Osteoblast (primary cell): ENCODE results near the gene GABBR2. TPM values are rescaled to one million over a fixed set of nuclear protein-coding genes. Genes with fewer than 3 reads are reported as not detected.

Experiments used
- DNase-seq: peaks from one replicate; pipeline ENCODE4 v3.0.0; 2011; ENCODE audit warnings: low spot score, mixed read lengths; ENCODE audit not compliant: insufficient read length; ENCODE audit errors: missing footprints
- H2AFZ ChIP-seq: 2 replicates; pipeline ENCODE4 v1.6.0; 2011; ENCODE audit warnings: mild to moderate bottlenecking, low read length
- H3K27ac ChIP-seq: 2 replicates; pipeline ENCODE4 v1.5.1; 2011; ENCODE audit warnings: mild to moderate bottlenecking, low read depth, low read length, moderate library complexity
- H3K27me3 ChIP-seq: 2 replicates; pipeline ENCODE4 v1.6.0; 2012; ENCODE audit warnings: mild to moderate bottlenecking, control low read depth, inconsistent platforms, low read length, moderate library complexity; ENCODE audit not compliant: insufficient read depth
- H3K36me3 ChIP-seq: 2 replicates; pipeline ENCODE4 v1.5.1; 2011; ENCODE audit warnings: mild to moderate bottlenecking, low read length, control low read depth, moderate library complexity; ENCODE audit not compliant: insufficient read depth
- H3K4me1 ChIP-seq: 2 replicates; pipeline ENCODE4 v1.5.1; 2011; ENCODE audit warnings: mild to moderate bottlenecking, low read length, control low read depth, moderate library complexity; ENCODE audit not compliant: insufficient read depth
- H3K4me2 ChIP-seq: 2 replicates; pipeline ENCODE4 v1.6.0; 2011; ENCODE audit warnings: mild to moderate bottlenecking, low read length; ENCODE audit not compliant: insufficient read depth
- H3K4me3 ChIP-seq: fragments of 200-600 bp; sonication (generic); 3 replicates; pipeline ENCODE4 v1.5.1; 2012; ENCODE audit warnings: mild to moderate bottlenecking, low read length, inconsistent platforms; ENCODE audit not compliant: insufficient read depth
- H3K79me2 ChIP-seq: 2 replicates; pipeline ENCODE4 v1.6.0; 2012; ENCODE audit warnings: mild to moderate bottlenecking, low read length, control low read depth, inconsistent platforms; ENCODE audit not compliant: insufficient read depth
- H3K9me3 ChIP-seq: 2 replicates; pipeline ENCODE4 v1.5.1; 2011; ENCODE audit warnings: low read depth, low read length, control low read depth
- H4K20me1 ChIP-seq: 2 replicates; pipeline ENCODE4 v1.6.0; 2012; ENCODE audit warnings: mild to moderate bottlenecking, low read length, control low read depth; ENCODE audit not compliant: insufficient read depth
- CTCF ChIP-seq: IDR thresholded peaks from 2 replicates; pipeline ENCODE4 v1.5.1; 2011; ENCODE audit warnings: mild to moderate bottlenecking, low read depth, low read length, moderate library complexity; ENCODE audit errors: extremely low read depth
- total RNA-seq: library from RNA; depleted of rRNA; stranded (reverse); fragments of >200 nt; gene quantifications from 2 replicates; pipeline ENCODE4 v1.2.3, GENCODE V29; 2012

GABBR2 gene
- total RNA-seq, 1 donor, result under 0.01 TPM

- no peaks in the 10 kb centered on the region for H4K20me1 ChIP-seq
- H3K4me2 ChIP-seq, result no peak overlapping the region
- H3K4me1 ChIP-seq, result peaks cover 2% of the 10 kb centered on the region
- H3K27ac ChIP-seq, result no peak overlapping the region
- no peaks in the 10 kb centered on the region for H3K79me2 ChIP-seq
- no peak overlapping the region for H3K4me3 ChIP-seq
- TF ChIP-seq CTCF, result no peak
- DNase-seq, result no peak
- peak overlapping the region; percentile 25 for H2AFZ ChIP-seq
- peaks cover 3% of the 10 kb centered on the region for H3K27me3 ChIP-seq
- no peaks in the 10 kb centered on the region for H3K36me3 ChIP-seq
- H3K9me3 ChIP-seq, result no peaks in the 10 kb centered on the region
These were observed 105.8 kb downstream of the GABBR2 start for GRCh38 chr9:98602839-98603500.

- TF ChIP-seq CTCF, result no peak
- no peak overlapping the region for H3K4me2 ChIP-seq
- no peak overlapping the region for H2AFZ ChIP-seq
- H3K4me3 ChIP-seq, result no peak overlapping the region
- no peak overlapping the region for H3K27ac ChIP-seq
- H3K79me2 ChIP-seq, result no peaks in the 10 kb centered on the region
- H3K27me3 ChIP-seq, result peaks cover 3% of the 10 kb centered on the region
- no peaks in the 10 kb centered on the region for H4K20me1 ChIP-seq
- H3K9me3 ChIP-seq, result no peaks in the 10 kb centered on the region
- H3K36me3 ChIP-seq, result no peaks in the 10 kb centered on the region
- no peaks in the 10 kb centered on the region for H3K4me1 ChIP-seq
- DNase-seq, result no peak
These were observed 108.1 kb downstream of the GABBR2 start for GRCh38 chr9:98600631-98601030.

- Histone ChIP-seq H3K4me1 (no peaks in the 10 kb centered on the region), H3K27me3 (peaks cover 3% of the 10 kb centered on the region), H3K79me2 (no peaks in the 10 kb centered on the region), H3K9me3 (no peaks in the 10 kb centered on the region), H4K20me1 (no peaks in the 10 kb centered on the region), H3K27ac (no peak overlapping the region), H3K36me3 (no peaks in the 10 kb centered on the region), H3K4me2 (no peak overlapping the region), H3K4me3 (no peak overlapping the region), H2AFZ (no peak overlapping the region)
- no peak for TF ChIP-seq CTCF
- DNase-seq, result no peak
These were observed 109.0 kb downstream of the GABBR2 start for GRCh38 chr9:98599566-98600216.

GRCh38 chr9:98598861-98599260 lies 109.9 kb downstream of the GABBR2 start:
- no peak for DNase-seq
- Histone ChIP-seq H3K27me3 (peaks cover 3% of the 10 kb centered on the region), H3K4me2 (no peak overlapping the region), H3K4me1 (no peaks in the 10 kb centered on the region), H3K36me3 (no peaks in the 10 kb centered on the region), H3K79me2 (no peaks in the 10 kb centered on the region), H2AFZ (no peak overlapping the region), H4K20me1 (no peaks in the 10 kb centered on the region), H3K27ac (no peak overlapping the region), H3K4me3 (no peak overlapping the region), H3K9me3 (no peaks in the 10 kb centered on the region)
- TF ChIP-seq CTCF, result no peak
